Mammary epithelial cell (primary cell): ENCODE results near the gene RPGRIP1.

Experiments
- CTCF ChIP-seq, 2 donors: IDR thresholded peaks in 1 of 2; conservative IDR thresholded peaks in 1 of 2; 2 replicates each; pipeline ENCODE4 v1.5.1; 2011 to 2012; ENCODE audit warnings: inconsistent platforms in 2 of 2, low read length in 2 of 2, mild to moderate bottlenecking in 2 of 2, control low read depth in 1 of 2, low read depth in 1 of 2; ENCODE audit not compliant: insufficient read depth in 1 of 2; ENCODE audit errors: extremely low read depth in 1 of 2
- EZH2 ChIP-seq: IDR thresholded peaks from 2 replicates; pipeline ENCODE4 v1.6.1; 2012; ENCODE audit warnings: low read length, inconsistent platforms, borderline replicate concordance

- no peak for TF ChIP-seq CTCF (conservative IDR thresholded peaks at IDR 0.05 in 1 of 2, IDR thresholded peaks at IDR 0.05 in 1 of 2; ENCODE audit: extremely low read depth in 1 of 2, insufficient read depth in 1 of 2, low read depth in 1 of 2, low read length in 2 of 2)
- TF ChIP-seq EZH2, result no peak
Observed at GRCh38 chr14:21322716-21323115, 42.8 kb downstream of the RPGRIP1 start.
